NB4 (cell line): ENCODE measurements around the gene ARID4A.

Experiments
- POLR2A ChIP-seq: IDR thresholded peaks from 2 replicates; pipeline ENCODE4 v1.6.1; 2011; ENCODE audit warnings: mild to moderate bottlenecking; ENCODE audit not compliant: insufficient read length; ENCODE audit errors: extremely low read depth
- TF ChIP-seq, protein P1 (sequence below): IDR thresholded peaks from one replicate; pipeline ENCODE4 v1.5.1; 2012; ENCODE audit warnings: low read depth, low read length

DNA sequence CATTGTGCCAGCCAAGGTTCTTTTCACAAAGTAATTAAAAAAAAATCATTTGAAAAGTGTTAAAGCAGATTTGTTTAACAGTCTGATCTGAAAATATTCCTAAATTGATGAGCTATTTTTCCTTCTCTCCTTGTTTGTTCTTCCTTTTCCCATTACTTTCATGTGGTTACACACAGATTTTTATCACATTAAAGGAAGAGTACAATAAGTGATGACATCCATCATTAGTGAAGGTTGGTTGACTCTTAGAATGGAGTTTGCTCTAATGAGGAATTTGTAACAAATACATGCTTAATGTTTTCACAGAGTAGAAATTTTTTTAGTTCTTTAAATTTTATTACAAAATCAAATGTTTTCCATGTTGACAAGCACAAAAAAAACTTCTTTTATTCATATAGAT lies 78.4 kb downstream of the ARID4A start:
- TF ChIP-seq, protein P1, sequence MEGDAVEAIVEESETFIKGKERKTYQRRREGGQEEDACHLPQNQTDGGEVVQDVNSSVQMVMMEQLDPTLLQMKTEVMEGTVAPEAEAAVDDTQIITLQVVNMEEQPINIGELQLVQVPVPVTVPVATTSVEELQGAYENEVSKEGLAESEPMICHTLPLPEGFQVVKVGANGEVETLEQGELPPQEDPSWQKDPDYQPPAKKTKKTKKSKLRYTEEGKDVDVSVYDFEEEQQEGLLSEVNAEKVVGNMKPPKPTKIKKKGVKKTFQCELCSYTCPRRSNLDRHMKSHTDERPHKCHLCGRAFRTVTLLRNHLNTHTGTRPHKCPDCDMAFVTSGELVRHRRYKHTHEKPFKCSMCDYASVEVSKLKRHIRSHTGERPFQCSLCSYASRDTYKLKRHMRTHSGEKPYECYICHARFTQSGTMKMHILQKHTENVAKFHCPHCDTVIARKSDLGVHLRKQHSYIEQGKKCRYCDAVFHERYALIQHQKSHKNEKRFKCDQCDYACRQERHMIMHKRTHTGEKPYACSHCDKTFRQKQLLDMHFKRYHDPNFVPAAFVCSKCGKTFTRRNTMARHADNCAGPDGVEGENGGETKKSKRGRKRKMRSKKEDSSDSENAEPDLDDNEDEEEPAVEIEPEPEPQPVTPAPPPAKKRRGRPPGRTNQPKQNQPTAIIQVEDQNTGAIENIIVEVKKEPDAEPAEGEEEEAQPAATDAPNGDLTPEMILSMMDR: no peak
- TF ChIP-seq POLR2A: no peak
